Testis (tissue), 2 donors: Measurements from ENCODE around the gene DCTPP1.
"Not testable (repeated sequence)": the region's sequence is repeated elsewhere in the genome, so short reads cannot be mapped to it uniquely, and the experiment has no call there.

Source experiments
- CTCF ChIP-seq, 3 experiments: fragments of 450-650 bp in 2 of 3; fragments of 200-600 bp in 1 of 3; sonication (generic) in 1 of 3; IDR thresholded peaks; one replicate each; pipeline ENCODE4 v1.5.1; 2016 to 2019; ENCODE audit warnings: antibody characterized with exemption in 3 of 3, mild to moderate bottlenecking in 2 of 3, moderate library complexity in 1 of 3
- POLR2A ChIP-seq: fragments of 450-650 bp; IDR thresholded peaks from one replicate; pipeline ENCODE4 v1.6.1; 2017; ENCODE audit warnings: antibody characterized with exemption, mild to moderate bottlenecking, moderate library complexity

- TF ChIP-seq CTCF (IDR thresholded peaks at IDR 0.05); POLR2A: not testable (repeated sequence)
These were observed 31.6 kb upstream of the DCTPP1 start for GRCh38 chr16:30461426-30461825.
